Mammary epithelial cell (primary cell): ENCODE data around the gene C1orf146.

Experiments used
- CTCF ChIP-seq, 2 donors: IDR thresholded peaks in 1 of 2; conservative IDR thresholded peaks in 1 of 2; 2 replicates each; pipeline ENCODE4 v1.5.1; 2011 to 2012; ENCODE audit warnings: inconsistent platforms in 2 of 2, low read length in 2 of 2, mild to moderate bottlenecking in 2 of 2, control low read depth in 1 of 2, low read depth in 1 of 2; ENCODE audit not compliant: insufficient read depth in 1 of 2; ENCODE audit errors: extremely low read depth in 1 of 2
- EZH2 ChIP-seq: IDR thresholded peaks from 2 replicates; pipeline ENCODE4 v1.6.1; 2012; ENCODE audit warnings: low read length, inconsistent platforms, borderline replicate concordance

GRCh38 chr1:92274939-92275338 is 57.2 kb downstream of the C1orf146 start:
- no peak for TF ChIP-seq CTCF (conservative IDR thresholded peaks at IDR 0.05 in 1 of 2, IDR thresholded peaks at IDR 0.05 in 1 of 2; ENCODE audit: extremely low read depth in 1 of 2, insufficient read depth in 1 of 2, low read depth in 1 of 2, low read length in 2 of 2)
- TF ChIP-seq EZH2 = no peak
